ENCODE results near the gene HJURP. TPM values are rescaled to one million over a fixed set of nuclear protein-coding genes. Genes with fewer than 3 reads are reported as not detected.
"Not testable (repeated sequence)": the region's sequence is repeated elsewhere in the genome, so short reads cannot be mapped to it uniquely, and the experiment has no call there.

The HJURP gene, protein sequence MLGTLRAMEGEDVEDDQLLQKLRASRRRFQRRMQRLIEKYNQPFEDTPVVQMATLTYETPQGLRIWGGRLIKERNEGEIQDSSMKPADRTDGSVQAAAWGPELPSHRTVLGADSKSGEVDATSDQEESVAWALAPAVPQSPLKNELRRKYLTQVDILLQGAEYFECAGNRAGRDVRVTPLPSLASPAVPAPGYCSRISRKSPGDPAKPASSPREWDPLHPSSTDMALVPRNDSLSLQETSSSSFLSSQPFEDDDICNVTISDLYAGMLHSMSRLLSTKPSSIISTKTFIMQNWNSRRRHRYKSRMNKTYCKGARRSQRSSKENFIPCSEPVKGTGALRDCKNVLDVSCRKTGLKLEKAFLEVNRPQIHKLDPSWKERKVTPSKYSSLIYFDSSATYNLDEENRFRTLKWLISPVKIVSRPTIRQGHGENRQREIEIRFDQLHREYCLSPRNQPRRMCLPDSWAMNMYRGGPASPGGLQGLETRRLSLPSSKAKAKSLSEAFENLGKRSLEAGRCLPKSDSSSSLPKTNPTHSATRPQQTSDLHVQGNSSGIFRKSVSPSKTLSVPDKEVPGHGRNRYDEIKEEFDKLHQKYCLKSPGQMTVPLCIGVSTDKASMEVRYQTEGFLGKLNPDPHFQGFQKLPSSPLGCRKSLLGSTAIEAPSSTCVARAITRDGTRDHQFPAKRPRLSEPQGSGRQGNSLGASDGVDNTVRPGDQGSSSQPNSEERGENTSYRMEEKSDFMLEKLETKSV
- 59.1 and 67.1 TPM in 2 replicates for total RNA-seq (2014; rRNA removed; shearing (Covaris generic); ENCODE audit: low replicate concordance)

DNA sequence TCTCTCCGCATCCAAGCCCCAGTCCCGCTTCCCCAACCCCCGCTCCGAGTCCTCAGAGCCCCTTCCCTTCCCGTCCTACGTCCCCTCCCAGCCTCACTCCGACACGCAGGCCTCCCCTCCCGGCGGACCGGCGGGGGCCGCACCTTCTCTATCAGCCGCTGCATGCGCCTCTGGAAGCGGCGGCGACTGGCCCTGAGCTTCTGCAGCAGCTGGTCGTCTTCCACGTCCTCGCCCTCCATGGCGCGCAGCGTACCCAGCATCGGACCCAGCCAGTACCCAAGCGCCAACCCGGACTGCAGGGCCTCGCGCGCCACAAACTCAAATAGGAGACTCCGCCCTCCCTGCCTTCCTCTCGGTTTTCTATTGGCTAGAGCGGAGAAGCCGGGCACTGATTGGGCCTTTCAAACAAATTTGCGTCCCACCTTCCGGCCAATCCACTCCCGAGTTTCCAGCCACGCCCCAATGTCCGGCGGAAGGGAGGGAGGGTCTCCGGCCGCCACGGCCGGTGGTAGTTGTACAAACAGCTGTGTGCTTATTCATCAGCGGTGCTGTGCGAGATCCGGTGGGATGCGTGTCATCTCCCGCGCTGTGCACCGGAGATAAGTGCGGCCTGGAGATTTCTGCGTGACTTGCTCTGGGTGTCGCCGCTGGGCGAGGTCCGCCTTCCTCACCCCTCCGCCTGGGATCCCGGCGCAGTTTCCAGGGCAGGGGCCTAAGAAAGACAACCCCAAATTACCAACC lies at the start of gene HJURP:
Gene HJURP (minus strand): TSS at position 295 of the 741 bp plus-strand sequence. CDS start 35 bp downstream, at position 260.
- H3K9me3 ChIP-seq = no peaks in the 10 kb centered on the region
- no peaks in the 10 kb centered on the region for H3K27me3 ChIP-seq
- H3K4me3 ChIP-seq = peak within 1 kb of the TSS; percentile 90
- H3K36me3 ChIP-seq = peaks cover 47% of the 10 kb centered on the region
- DNase-seq = peak; percentile 97

DNA sequence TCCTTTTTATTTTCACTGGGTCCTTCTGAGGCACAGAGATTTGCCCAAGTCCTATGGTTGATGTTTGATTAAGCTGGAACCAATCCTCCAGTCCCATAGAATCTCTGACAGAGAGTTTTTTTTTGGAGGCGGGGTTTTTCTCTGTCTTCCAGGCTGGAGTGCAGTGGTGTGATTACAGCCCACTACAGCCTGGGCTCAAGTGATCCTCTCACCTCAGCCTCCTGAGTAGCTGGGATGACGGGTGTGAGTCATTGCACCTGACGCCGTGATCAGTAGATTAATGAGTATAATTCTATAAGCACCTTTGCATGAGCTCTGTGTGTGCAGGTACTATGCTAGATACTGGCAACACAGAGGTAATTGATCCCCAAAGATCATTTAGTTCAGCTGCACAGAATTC lies 47.5 kb upstream of the HJURP start:
- DNase-seq = no peak
- no peak overlapping the region for H3K4me3 ChIP-seq
- no peaks in the 10 kb centered on the region for H3K9me3 ChIP-seq
- H3K36me3 ChIP-seq = no peaks in the 10 kb centered on the region
- peaks cover 20% of the 10 kb centered on the region for H3K27me3 ChIP-seq

DNA sequence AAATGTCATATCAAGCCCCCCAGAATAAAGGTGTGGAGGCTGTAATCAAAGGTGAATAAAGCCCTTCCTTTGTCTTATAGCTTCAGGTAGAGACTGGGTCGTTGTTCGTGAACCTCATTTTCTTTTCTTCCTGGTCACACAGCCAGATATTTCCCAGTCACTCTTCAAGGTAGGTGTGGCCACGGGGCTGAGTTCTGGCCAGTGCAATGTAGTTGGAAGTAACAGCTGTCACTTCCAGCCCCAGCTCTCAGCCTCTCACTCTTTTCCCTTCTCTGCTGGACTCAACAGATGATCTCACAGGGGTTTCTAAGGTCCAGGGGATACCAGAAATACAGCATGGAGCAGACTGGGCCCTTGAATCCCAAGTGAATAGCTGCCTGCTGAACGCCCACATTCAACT lies 47.0 kb upstream of the HJURP start:
- H3K27me3 ChIP-seq = peaks cover 20% of the 10 kb centered on the region
- no peak overlapping the region for H3K4me3 ChIP-seq
- no peaks in the 10 kb centered on the region for H3K36me3 ChIP-seq
- no peak for DNase-seq
- no peaks in the 10 kb centered on the region for H3K9me3 ChIP-seq

DNA sequence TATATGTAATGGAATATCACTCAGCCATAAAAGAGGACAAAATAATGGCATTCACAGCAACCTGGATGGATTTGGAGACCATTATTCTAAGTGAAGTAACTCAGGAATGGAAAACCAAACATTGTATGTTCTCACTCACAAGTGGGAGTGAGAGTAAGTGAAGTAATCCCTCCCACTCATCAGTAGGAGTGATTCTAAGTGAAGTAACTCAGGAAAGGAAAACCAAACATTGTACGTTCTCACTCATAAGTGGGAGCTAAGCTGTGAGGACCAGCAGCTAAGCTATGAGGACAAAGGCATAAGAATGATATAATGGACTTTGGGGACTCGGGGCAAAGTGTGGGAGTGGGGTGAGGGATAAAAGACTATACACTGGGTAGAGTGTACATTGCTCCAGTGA lies 41.9 kb upstream of the HJURP start:
- H3K4me3 ChIP-seq, DNase-seq, H3K9me3 ChIP-seq, H3K36me3 ChIP-seq: not testable (repeated sequence)
- peaks cover 18% of the 10 kb centered on the region for H3K27me3 ChIP-seq

DNA sequence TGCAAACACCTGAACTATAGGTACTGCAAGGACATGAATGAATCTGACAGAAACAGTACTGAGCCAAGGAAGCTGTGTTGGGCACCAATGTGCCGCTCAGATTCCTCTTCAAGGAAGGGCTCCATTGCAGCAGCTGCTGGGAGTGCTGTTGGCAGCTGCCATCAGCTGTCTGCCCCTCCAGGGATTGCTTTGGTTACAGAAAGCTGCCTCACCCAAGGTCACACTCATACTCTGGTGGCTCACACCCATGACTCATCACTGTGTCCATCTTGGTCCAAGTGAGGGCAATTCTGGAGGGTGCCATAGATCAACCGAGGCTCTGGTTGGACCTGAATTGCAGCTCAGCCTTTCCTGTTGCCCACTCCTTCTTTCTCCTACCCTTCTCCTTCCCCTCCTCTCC lies 38.5 kb upstream of the HJURP start:
- H3K9me3 ChIP-seq = no peaks in the 10 kb centered on the region
- H3K27me3 ChIP-seq = no peaks in the 10 kb centered on the region; the same call in 1 of the 2 replicates
- no peaks in the 10 kb centered on the region for H3K36me3 ChIP-seq
- H3K4me3 ChIP-seq = no peak overlapping the region
- peak; percentile 35 for DNase-seq

DNA sequence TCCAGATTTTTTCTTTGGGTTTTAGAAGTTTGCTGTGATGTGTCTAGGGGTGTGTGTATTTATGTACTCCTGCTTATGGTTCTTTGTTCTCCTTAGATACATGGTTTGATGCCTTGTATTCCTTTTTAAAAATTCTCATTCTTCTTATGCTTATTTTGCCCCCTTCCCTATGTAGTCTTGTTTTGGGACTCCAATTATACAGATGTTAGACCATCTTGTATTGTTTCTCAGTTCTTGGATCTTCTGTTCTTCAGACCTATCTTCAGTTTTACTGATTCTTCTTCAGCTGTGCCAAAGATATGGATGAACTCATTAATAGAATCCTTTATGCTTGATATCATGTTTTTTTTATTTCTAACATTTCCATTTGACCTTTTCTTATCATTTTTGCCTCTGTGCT lies 28.0 kb upstream of the HJURP start:
- Histone ChIP-seq H3K27me3 (peaks cover 8% of the 10 kb centered on the region), H3K9me3 (peaks cover 3% of the 10 kb centered on the region), H3K36me3 (no peaks in the 10 kb centered on the region), H3K4me3 (no peak overlapping the region)
- DNase-seq = no peak

DNA sequence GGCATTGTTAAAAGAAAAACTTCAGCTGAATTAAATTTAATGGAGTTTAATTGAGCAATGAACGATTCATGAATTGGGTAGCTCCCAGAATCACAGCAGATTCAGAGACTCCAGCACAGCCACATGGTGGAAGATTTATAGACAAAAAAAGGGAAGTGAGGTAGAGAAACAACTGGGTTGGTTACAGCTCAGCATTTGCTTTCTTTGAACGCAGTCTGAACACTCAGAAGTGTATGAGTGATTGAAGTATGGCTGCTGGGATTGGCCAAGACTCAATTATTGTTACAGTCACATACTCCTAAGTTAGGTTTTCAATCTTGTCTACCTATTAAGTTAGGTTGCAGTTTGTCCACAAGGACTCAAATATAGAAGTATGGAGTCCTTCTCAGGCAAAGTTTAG lies 17.8 kb upstream of the HJURP start:
- not testable (repeated sequence) for H3K4me3 ChIP-seq, H3K36me3 ChIP-seq, DNase-seq, H3K27me3 ChIP-seq
- H3K9me3 ChIP-seq = peaks cover 11% of the 10 kb centered on the region

DNA sequence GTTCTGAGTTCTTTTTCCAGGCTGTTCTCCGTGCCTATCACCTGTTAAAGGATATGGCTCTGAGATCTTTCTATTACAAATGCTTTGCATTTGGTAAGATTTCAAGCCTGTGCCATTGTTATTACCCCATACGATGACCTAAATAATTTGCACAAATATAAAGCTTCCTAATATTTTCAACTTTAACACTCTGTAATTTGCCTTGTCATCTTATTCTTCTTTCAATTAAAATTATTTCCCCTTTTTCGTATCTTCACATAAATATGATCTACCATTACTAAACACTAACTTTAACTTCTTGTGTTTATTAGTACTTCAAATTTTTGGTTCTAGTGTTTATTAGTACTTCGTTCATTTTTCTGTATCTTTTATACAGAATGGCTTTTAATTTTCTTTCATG lies 17.1 kb upstream of the HJURP start:
- no peak for DNase-seq
- peaks cover 10% of the 10 kb centered on the region for H3K36me3 ChIP-seq

DNA sequence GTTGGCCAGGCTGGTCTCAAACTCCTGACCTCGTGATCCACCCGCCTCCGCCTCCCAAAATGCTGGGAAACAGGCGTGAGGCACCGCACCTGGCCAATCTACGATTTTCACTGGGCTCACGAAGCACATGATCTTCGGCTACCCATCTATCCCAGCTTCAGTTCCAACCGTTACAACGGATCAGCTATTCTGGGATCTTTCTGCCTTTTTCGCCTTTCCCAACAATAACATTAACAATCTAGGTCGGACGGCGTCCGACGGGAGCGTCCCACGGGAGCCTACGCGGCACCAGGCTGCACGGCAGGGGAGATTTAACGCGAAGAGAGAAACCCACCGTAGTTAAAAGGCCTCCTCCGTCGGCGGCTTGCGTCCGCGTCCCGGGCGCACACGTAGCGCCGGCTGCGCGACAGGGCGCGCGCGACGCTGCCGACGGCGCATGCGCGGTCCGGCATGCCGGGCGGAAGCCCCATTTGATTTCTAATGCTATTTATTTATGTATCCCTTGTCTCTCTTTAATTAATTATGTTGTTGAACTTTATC lies 13.7 kb upstream of the HJURP start, which contains the start of gene MSL3B:
Gene MSL3B (minus strand): TSS at position 394 of the 540 bp plus-strand sequence.
- peaks cover 36% of the 10 kb centered on the region for H3K36me3 ChIP-seq
- peak; percentile 62 for DNase-seq
- no peaks in the 10 kb centered on the region for H3K27me3 ChIP-seq

More for the DNA sequence above, 17.1 kb upstream of the HJURP start:
- Histone ChIP-seq H3K27me3 (peaks cover 2% of the 10 kb centered on the region; the same call in 1 of the 2 replicates), H3K4me3 (no peak overlapping the region), H3K9me3 (peaks cover 10% of the 10 kb centered on the region)

DNA sequence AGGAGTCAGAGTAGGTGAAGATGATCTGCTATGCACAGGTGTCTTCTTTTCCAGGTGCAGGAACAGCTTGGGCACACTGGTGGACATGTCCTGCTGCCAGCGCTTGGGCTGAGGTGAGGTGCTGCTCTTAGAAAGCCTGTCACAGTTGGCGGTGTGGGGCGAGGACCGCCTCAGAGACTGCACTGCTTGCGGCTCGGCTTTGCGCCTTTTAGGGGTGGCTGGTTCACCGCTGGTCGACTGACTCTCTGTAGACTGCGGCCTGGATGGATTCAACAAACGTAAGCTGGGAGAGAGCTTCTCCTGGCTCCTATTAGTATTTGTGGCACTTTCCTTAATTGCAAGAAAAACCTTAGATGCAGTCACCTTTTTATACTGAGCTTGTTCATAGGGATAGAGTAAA lies 12.1 kb upstream of the HJURP start:
- H3K4me3 ChIP-seq = no peak overlapping the region
- no peaks in the 10 kb centered on the region for H3K27me3 ChIP-seq
- peaks cover 36% of the 10 kb centered on the region for H3K36me3 ChIP-seq
- peaks cover 8% of the 10 kb centered on the region for H3K9me3 ChIP-seq
- no peak for DNase-seq

More for the DNA sequence above, 13.7 kb upstream of the HJURP start, which contains the start of gene MSL3B:
- peak within 1 kb of the TSS; percentile 71 for H3K4me3 ChIP-seq
- H3K9me3 ChIP-seq = peaks cover 8% of the 10 kb centered on the region

DNA sequence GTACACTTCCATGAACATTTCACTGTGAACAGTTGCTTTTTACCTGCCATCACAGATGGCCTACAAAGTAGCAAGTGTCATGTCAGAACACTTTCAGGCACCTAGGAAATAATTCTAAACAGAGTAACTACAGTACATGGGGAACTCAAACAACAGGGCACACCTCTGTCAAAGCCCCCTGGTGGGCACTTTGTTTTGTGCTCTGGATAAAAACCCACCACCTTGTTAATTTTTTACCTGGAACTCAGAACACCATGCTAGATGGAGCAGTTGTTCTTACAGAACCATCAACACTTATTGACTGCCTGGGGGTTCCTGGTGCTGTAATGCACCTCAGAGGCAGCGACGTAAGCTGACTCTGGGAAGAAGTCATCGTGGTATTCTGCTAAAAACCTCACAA lies 11.5 kb upstream of the HJURP start:
- Histone ChIP-seq H3K4me3 (no peak overlapping the region), H3K36me3 (peaks cover 36% of the 10 kb centered on the region), H3K27me3 (no peaks in the 10 kb centered on the region), H3K9me3 (peaks cover 8% of the 10 kb centered on the region)
- no peak for DNase-seq

DNA sequence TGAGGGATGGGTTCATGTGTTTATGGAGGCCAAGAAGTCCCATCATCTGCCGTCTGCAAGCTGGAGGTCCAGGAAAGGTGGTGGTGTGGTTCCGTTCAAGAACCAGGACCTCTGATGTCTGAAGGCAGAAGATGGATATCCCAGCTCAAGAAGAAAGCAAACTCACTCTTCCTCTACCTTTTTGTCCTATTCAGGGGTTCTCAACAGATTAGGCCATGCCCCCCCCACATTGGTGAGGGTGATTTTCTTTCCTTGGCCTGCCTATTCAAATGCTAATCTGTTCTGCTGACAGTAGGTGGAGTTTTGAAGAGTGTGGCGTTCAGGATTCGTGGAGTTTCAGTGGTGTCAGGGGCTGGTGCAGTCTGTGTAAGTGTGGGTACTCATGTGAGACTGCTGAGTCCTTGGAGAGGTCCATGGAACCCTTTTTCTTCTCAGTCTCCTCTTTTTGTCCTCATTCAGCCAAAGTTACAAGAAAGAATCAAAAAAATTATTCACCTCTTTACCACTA lies 8.0 kb upstream of the HJURP start:
- H3K4me3 ChIP-seq = no peak overlapping the region
- no peaks in the 10 kb centered on the region for H3K9me3 ChIP-seq
- DNase-seq = no peak
- H3K27me3 ChIP-seq = no peaks in the 10 kb centered on the region
- peaks cover 35% of the 10 kb centered on the region for H3K36me3 ChIP-seq

DNA sequence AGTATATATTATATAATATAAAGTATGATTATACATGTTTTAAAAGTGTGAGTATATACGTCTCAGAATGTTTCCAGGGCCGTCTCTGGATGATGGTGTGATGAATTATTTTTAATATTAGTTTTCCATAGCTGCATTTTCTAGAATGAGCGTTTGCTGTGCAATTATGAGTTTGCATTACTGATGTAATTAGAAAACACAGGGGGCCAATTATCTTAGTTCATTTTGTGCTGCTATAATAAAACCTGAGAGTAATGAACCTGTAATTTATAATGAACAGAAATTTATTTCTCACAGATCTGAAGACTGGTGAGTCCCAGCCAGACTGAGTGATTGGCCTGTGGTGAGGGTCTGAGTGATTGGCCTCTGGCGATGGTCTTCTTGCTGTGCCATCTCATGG lies 4.0 kb upstream of the HJURP start:
- no peaks in the 10 kb centered on the region for H3K9me3 ChIP-seq
- H3K36me3 ChIP-seq = peaks cover 8% of the 10 kb centered on the region
- no peak overlapping the region for H3K4me3 ChIP-seq
- no peak for DNase-seq
- no peaks in the 10 kb centered on the region for H3K27me3 ChIP-seq

DNA sequence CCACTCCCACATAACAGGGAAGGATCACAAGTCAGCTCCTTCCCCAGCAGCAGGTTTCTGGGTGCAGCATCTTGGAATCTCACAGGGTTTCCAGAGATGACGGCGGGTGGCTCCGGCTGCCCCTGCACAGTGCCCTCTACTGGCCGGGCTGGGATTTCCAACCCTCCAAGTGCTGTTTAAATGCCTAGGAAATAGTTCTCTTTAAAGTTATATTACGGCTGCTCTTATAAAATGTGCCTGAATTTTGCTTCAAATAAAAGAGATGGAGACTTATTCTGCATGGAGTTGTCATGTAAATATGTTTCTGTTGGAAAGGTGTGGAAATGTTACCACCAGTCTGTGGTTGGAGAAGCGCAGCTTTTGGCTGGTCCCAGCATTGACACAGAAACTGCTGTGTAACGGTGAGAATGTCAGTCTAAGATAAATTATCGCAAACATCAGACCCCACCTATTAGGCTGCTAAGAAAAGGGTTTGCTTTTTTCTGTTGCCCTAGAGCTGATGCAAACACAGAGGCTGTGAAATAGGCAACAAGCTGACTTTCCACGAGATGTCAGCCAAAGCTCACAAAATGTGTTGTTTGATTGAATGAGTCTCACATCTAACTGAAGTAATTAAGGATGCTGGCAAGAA lies 3.3 kb upstream of the HJURP start:
- H3K36me3 ChIP-seq = peaks cover 15% of the 10 kb centered on the region
- no peak for DNase-seq
- H3K9me3 ChIP-seq = no peaks in the 10 kb centered on the region
- no peaks in the 10 kb centered on the region for H3K27me3 ChIP-seq
- no peak overlapping the region for H3K4me3 ChIP-seq

DNA sequence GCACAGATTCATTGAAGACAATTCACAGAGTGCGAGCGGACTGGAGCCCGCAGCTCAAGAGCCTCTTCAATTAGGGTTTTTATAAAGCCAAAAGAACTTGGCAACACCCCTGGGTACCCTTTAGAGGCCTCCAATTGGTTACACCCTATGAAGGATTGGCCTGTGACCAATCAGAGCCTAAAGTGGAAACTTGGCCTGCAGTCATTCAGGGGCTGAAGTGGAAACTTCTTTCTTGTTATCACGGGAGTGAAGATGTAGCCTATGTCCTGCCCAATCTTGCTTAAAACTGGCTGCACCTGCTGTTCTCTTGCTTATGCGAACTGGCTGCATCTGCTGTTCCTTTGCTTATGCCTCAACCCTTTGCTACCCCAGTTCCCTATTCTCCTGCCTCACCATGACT lies 1.8 kb upstream of the HJURP start:
- no peaks in the 10 kb centered on the region for H3K27me3 ChIP-seq
- no peak for DNase-seq
- H3K9me3 ChIP-seq = no peaks in the 10 kb centered on the region
- no peak overlapping the region for H3K4me3 ChIP-seq
- H3K36me3 ChIP-seq = peaks cover 29% of the 10 kb centered on the region

DNA sequence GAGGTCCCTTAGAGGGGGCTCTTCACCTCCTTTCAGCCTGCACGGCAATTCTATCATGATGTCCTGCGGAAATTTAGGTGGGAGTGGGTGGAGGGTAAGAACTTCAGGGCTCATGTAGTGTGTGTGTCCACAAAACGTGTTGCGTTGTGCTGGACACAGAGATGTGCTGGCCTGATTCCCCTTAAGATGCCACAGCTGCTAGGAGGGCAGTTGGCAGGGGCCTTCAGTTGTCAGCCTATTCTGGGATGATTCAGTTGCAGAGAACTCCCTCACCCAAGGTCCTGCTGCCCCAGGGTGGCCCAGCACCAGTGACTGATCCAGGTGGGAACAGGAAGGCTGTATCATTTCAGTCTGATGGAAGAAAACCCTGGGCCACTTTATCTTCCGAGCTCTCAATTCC lies 1.0 kb upstream of the HJURP start:
- Histone ChIP-seq H3K4me3 (peak overlapping the region; percentile 90; the same call in 1 of the 2 replicates), H3K9me3 (no peaks in the 10 kb centered on the region)

More for the DNA sequence above, 1.0 kb upstream of the HJURP start:
- DNase-seq = peak; percentile 45
- Histone ChIP-seq H3K27me3 (no peaks in the 10 kb centered on the region), H3K36me3 (peaks cover 38% of the 10 kb centered on the region)

Data from MG63 (cell line).